K562 (cell line): ENCODE data around the gene MED15. TPM values are rescaled to one million over a fixed set of nuclear protein-coding genes. Genes with fewer than 3 reads are reported as not detected.
A peak's percentile ranks its signal among the peaks of the same experiment; 100 is the strongest.

ENCODE experiments used
- ATAC-seq: fragments of 200-7000 bp; cut with Tn5 transposase; 3 replicates; pipeline ENCODE4 v1.9.1; 2020; ENCODE audit warnings: moderate library complexity
- BruUV-seq: library from RNA; stranded (reverse); fragments of 400-500 nt; replicated peaks from 2 replicates; lab custom pipeline; 2021; lab: Mats Ljungman, UMichigan
- CTCF ChIA-PET: fragments of 300-600 bp; formaldehyde crosslinking; extraction: SDS; loops from one replicate; lab custom pipeline; 2021; ENCODE audit warnings: low intra/inter-chr PET ratio; lab: Yijun Ruan, JAX
- POLR2A ChIA-PET: fragments of 300-600, 350-650 bp; sonication (Branson Sonifier 250); formaldehyde crosslinking; extraction: SDS; loops from one replicate; lab custom pipeline; 2021; ENCODE audit warnings: antibody characterized with exemption, inconsistent platforms; lab: Yijun Ruan, JAX
- DNase-seq, 4 experiments: peaks; one replicate each; pipeline versions ENCODE4 v3.0.0 to v3.0.0-alpha.2; 2011 to 2018; ENCODE audit warnings: low spot score in 3 of 4, mixed read lengths in 3 of 4; ENCODE audit errors: extremely low read depth in 1 of 4
- FAIRE-seq: peaks from 2 replicates; lab custom pipeline; 2011; peaks lifted over from hg19 to GRCh38; lab: Jason Lieb, UNC
- H2AFZ ChIP-seq: 2 replicates; pipeline ENCODE4 v1.6.0; 2011; ENCODE audit warnings: low read depth, low read length, control low read depth, inconsistent platforms
- H3K27ac ChIP-seq: fragments of 200-600 bp; 3 replicates; pipeline ENCODE4 v1.8.0; 2011; ENCODE audit warnings: low read depth, mild to moderate bottlenecking, control low read depth, inconsistent platforms, low read length, moderate library complexity, mixed read lengths; ENCODE audit errors: extremely low read depth
- H3K27me3 ChIP-seq, 2 experiments: fragments of 300-600 bp in 1 of 2; 2 replicates in 1 of 2; 3 replicates in 1 of 2; pipeline versions ENCODE4 v1.6.0 to v1.8.0; 2011; ENCODE audit warnings: inconsistent platforms in 2 of 2, low read length in 2 of 2, mild to moderate bottlenecking in 1 of 2, mixed read lengths in 1 of 2, moderate library complexity in 1 of 2; ENCODE audit not compliant: control insufficient read depth in 2 of 2, insufficient read depth in 2 of 2
- H3K36me3 ChIP-seq: fragments of 300-600 bp; 3 replicates; pipeline ENCODE4 v1.8.0; 2011; ENCODE audit warnings: mild to moderate bottlenecking, low read length, inconsistent platforms; ENCODE audit not compliant: control insufficient read depth, insufficient read depth
- H3K4me1 ChIP-seq, 2 experiments: fragments of 200-600 bp in 1 of 2; replicated peaks in 1 of 2; 2 replicates in 1 of 2; 3 replicates in 1 of 2; pipeline versions ENCODE4 v1.5.1 to v1.8.0; 2011; ENCODE audit warnings: inconsistent platforms in 2 of 2, low read length in 2 of 2, mild to moderate bottlenecking in 1 of 2, mixed read lengths in 1 of 2, moderate library complexity in 1 of 2; ENCODE audit not compliant: control insufficient read depth in 2 of 2, insufficient read depth in 2 of 2
- H3K4me2 ChIP-seq: 2 replicates; pipeline ENCODE4 v1.6.1; 2011; ENCODE audit warnings: low read length, control low read depth, inconsistent platforms, mixed read lengths; ENCODE audit not compliant: insufficient read depth
- H3K4me3 ChIP-seq: fragments of 200-600 bp; sonication (generic), shearing (Covaris generic); 2 replicates; pipeline ENCODE4 v1.5.1; 2016; ENCODE audit warnings: control low read depth, inconsistent platforms
- H3K79me2 ChIP-seq: fragments of 200-600 bp; 3 replicates; pipeline ENCODE4 v1.8.0; 2011; ENCODE audit warnings: low read length, inconsistent platforms; ENCODE audit not compliant: control insufficient read depth, insufficient read depth
- H3K9ac ChIP-seq, 2 experiments: 2 replicates each; pipeline versions ENCODE4 v1.6.0 to v1.6.1; 2011; ENCODE audit warnings: low read depth in 2 of 2, low read length in 2 of 2, control low read depth in 1 of 2, inconsistent platforms in 1 of 2, mild to moderate bottlenecking in 1 of 2, mixed read lengths in 1 of 2; ENCODE audit not compliant: insufficient read depth in 1 of 2
- H3K9me1 ChIP-seq: one replicate; pipeline ENCODE4 v1.6.0; 2011; ENCODE audit warnings: inconsistent platforms, mild to moderate bottlenecking, low read length, moderate library complexity; ENCODE audit not compliant: control insufficient read depth, insufficient read depth
- H3K9me3 ChIP-seq: replicated peaks from 2 replicates; pipeline ENCODE4 v1.5.1; 2011; ENCODE audit warnings: low read depth, low read length, inconsistent platforms; ENCODE audit not compliant: control insufficient read depth, insufficient read depth
- H4K20me1 ChIP-seq: replicated peaks from 2 replicates; pipeline ENCODE4 v1.6.1; 2011; ENCODE audit warnings: low read length, inconsistent platforms, mixed read lengths; ENCODE audit not compliant: control insufficient read depth, insufficient read depth
- E4F1 ChIP-seq: fragments of 250-450 bp; sonication (Bioruptor Pico); IDR thresholded peaks from 2 replicates; pipeline ENCODE4 v1.5.0; 2021; ENCODE audit warnings: mild to moderate bottlenecking, borderline replicate concordance
- RBBP5 ChIP-seq: fragments of 200-600 bp; sonication (generic); IDR thresholded peaks from 2 replicates; pipeline ENCODE4 v1.6.1; 2012; ENCODE audit warnings: borderline replicate concordance, mild to moderate bottlenecking, low read length, control low read depth, inconsistent platforms; ENCODE audit not compliant: insufficient read depth, poor library complexity, severe bottlenecking
- SMAD3 ChIP-seq: fragments of 450-650 bp; formaldehyde crosslinking; conservative IDR thresholded peaks from 2 replicates; pipeline ENCODE4 v1.4.0; 2020; ENCODE audit warnings: mild to moderate bottlenecking
- THAP12 ChIP-seq: fragments of 250-450 bp; sonication (Bioruptor Pico); IDR thresholded peaks from 2 replicates; pipeline ENCODE4 v1.9.0; 2021; ENCODE audit warnings: mild to moderate bottlenecking, inconsistent platforms
- ZNF324 ChIP-seq: fragments of 250-450 bp; sonication (Bioruptor Pico); IDR thresholded peaks from 2 replicates; pipeline ENCODE4 v1.4.0; 2020; ENCODE audit warnings: mild to moderate bottlenecking
- WGBS: fragments of 100-300 bp; shearing (Covaris generic); methylation state at CpG from one replicate; pipeline ENCODE4 v1.1.6; 2016; ENCODE audit warnings: low coverage, mixed read lengths; ENCODE audit not compliant: insufficient coverage; ENCODE audit errors: missing lambda C conversion rate; 5-methylcytosine and 5-hydroxymethylcytosine counted together
- in situ Hi-C: fragments of 300-500 bp; cut with MboI; formaldehyde crosslinking; loops from 4 replicates; pipeline ENCODE4 v1.15.0; 2018; ENCODE audit warnings: inconsistent platforms, mixed read lengths
- intact Hi-C: fragments of 100-400 bp; cut with micrococcal nuclease; formaldehyde crosslinking; loops from 2 replicates; pipeline ENCODE4 v1.14.2; 2022
- polyA plus RNA-seq, 8 experiments: library from polyadenylated mRNA; depleted of rRNA in 4 of 8; stranded (reverse) in 5 of 8; unstranded in 3 of 8; fragments of >200 nt; fragmentation: Nextera tagmentation in 2 of 8; fragmentation: Illumina TruSeq in 1 of 8; extraction: Ambion mirVana in 2 of 8; extraction: Trizol in 1 of 8; gene quantifications; 2 replicates each; pipeline versions ENCODE4 v1.2.1 to v1.2.3, GENCODE V29; 2011 to 2014; ENCODE audit warnings: inconsistent platforms in 1 of 8, missing spikeins in 1 of 8
- total RNA-seq, 7 experiments: library from RNA; depleted of rRNA in 6 of 7; stranded (reverse); fragments of >200 nt in 6 of 7; fragmentation: Illumina TruSeq in 2 of 7; extraction: Trizol in 2 of 7; gene quantifications; 2 replicates each; pipeline versions ENCODE4 v1.2.1 to v1.2.3, GENCODE V29; 2011 to 2021; ENCODE audit warnings: low replicate concordance in 1 of 7
- TF ChIP-seq, protein P1 (sequence below): fragments of 450-650 bp; formaldehyde crosslinking; IDR thresholded peaks from 2 replicates; pipeline ENCODE4 v1.4.0; 2020; ENCODE audit warnings: mild to moderate bottlenecking, mixed read lengths
- TF ChIP-seq, protein P2 (sequence below): sonication (generic); formaldehyde crosslinking; IDR thresholded peaks from 2 replicates; pipeline ENCODE4 v1.8.0; 2022; ENCODE audit warnings: mild to moderate bottlenecking, missing genetic modification reagents

Gene MED15
- total and polyA plus RNA-seq, 9 of the 15 experiments (the other 6 are each of a cell fraction or from before 2014, with no cell fraction given), result 4.0 to 271 (median 60.1) TPM

DNA sequence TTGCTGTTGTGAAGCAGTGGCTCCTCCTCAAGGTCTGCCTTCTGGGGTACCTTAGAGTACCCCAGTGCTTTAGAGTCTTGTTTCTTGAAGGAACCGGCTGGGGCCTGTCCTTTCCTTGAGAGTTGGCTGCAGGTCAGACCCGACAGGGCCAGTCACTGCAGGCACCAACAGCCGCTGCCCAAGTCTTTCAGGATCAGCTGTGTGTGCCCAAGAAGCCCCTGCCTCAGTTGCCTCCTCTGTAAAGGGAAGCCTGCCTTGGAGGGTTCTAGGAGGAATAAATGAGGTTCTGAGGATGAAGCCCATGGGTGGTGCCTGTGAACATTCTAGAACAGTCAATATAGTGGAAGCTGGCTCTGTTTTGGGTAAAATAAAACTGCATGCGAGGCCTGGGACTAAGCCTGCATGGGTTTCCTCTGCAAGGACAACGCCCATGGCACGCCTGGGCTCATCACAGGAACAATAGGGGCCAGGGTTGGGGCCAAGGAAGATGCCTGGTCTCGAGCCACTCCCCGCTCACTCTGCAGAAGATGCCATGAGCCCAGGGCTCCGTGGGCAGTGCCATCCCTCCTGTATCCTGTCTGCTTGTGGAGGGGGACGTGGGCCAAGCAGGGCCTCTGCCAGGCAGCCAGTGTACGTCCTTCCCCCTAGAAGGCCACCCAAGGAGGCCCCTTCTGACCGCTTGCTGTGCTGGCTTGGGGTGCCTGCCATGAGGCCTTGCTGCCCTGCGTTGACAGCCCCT, 81.6 kb downstream of the MED15 start:
- ATAC-seq, result no peak; the same call in 2 of the 3 replicates
- WGBS, result 22% methylated on average over 13 of the region's 13 CpGs
- BruUV-seq, result no TSS peak
- TF ChIP-seq E4F1 (CRISPR knock-in tag), result peak; percentile 25; the same call in 1 of the 2 replicates
- 0 out of 2 replicates have a peak, but pooled peaks have one; percentile 13 for TF ChIP-seq THAP12 (CRISPR knock-in tag)
- TF ChIP-seq RBBP5, result no peak
- TF ChIP-seq, protein P1, sequence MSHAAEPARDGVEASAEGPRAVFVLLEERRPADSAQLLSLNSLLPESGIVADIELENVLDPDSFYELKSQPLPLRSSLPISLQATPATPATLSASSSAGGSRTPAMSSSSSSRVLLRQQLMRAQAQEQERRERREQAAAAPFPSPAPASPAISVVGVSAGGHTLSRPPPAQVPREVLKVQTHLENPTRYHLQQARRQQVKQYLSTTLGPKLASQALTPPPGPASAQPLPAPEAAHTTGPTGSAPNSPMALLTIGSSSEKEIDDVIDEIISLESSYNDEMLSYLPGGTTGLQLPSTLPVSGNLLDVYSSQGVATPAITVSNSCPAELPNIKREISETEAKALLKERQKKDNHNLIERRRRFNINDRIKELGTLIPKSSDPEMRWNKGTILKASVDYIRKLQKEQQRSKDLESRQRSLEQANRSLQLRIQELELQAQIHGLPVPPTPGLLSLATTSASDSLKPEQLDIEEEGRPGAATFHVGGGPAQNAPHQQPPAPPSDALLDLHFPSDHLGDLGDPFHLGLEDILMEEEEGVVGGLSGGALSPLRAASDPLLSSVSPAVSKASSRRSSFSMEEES (CRISPR knock-in tag), result peak; percentile 1; the same call in 1 of the 2 replicates
- TF ChIP-seq, protein P2, sequence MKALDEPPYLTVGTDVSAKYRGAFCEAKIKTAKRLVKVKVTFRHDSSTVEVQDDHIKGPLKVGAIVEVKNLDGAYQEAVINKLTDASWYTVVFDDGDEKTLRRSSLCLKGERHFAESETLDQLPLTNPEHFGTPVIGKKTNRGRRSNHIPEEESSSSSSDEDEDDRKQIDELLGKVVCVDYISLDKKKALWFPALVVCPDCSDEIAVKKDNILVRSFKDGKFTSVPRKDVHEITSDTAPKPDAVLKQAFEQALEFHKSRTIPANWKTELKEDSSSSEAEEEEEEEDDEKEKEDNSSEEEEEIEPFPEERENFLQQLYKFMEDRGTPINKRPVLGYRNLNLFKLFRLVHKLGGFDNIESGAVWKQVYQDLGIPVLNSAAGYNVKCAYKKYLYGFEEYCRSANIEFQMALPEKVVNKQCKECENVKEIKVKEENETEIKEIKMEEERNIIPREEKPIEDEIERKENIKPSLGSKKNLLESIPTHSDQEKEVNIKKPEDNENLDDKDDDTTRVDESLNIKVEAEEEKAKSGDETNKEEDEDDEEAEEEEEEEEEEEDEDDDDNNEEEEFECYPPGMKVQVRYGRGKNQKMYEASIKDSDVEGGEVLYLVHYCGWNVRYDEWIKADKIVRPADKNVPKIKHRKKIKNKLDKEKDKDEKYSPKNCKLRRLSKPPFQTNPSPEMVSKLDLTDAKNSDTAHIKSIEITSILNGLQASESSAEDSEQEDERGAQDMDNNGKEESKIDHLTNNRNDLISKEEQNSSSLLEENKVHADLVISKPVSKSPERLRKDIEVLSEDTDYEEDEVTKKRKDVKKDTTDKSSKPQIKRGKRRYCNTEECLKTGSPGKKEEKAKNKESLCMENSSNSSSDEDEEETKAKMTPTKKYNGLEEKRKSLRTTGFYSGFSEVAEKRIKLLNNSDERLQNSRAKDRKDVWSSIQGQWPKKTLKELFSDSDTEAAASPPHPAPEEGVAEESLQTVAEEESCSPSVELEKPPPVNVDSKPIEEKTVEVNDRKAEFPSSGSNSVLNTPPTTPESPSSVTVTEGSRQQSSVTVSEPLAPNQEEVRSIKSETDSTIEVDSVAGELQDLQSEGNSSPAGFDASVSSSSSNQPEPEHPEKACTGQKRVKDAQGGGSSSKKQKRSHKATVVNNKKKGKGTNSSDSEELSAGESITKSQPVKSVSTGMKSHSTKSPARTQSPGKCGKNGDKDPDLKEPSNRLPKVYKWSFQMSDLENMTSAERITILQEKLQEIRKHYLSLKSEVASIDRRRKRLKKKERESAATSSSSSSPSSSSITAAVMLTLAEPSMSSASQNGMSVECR (CRISPR knock-in tag), result 0 out of 2 replicates have a peak, but pooled peaks have one; percentile 0
- TF ChIP-seq ZNF324 (CRISPR knock-in tag), result peak; percentile 5; the same call in 1 of the 2 replicates
- 0 out of 2 replicates have a peak, but pooled peaks have one; percentile 0 for TF ChIP-seq SMAD3

More for the DNA sequence above, 81.6 kb downstream of the MED15 start:
- Histone ChIP-seq H3K9ac (peak overlapping the region in 1 of 2 experiments; percentile 56; a peak in 2 of 4 replicates), H3K79me2 (no peaks in the 10 kb centered on the region), H3K9me1 (peaks cover 5% of the 10 kb centered on the region), H3K4me2 (no peak overlapping the region), H3K27me3 (peaks cover 26 to 43% of the 10 kb centered on the region in 2 experiments; a peak in 4 of 5 replicates), H3K9me3 (no peaks in the 10 kb centered on the region), H3K27ac (no peak overlapping the region), H3K36me3 (peaks cover 36% of the 10 kb centered on the region; the same call in 2 of the 3 replicates), H3K4me3 (no peak overlapping the region), H3K4me1 (peaks cover 0 to 46% of the 10 kb centered on the region in 2 experiments; a peak in 2 of 5 replicates), H4K20me1 (peaks cover 44% of the 10 kb centered on the region), H2AFZ (no peak overlapping the region)
- CTCF ChIA-PET, result no interaction called here
- FAIRE-seq, result no peak
- intact Hi-C loops, result loop anchor here (5.0 kb wide), 1 partner anchor 172 kb away; no protein-coding TSS in a partner anchor
- DNase-seq, result no peak
- POLR2A ChIA-PET, result interaction anchor here (0.6 to 8.8 kb wide), 8 partner anchors 10 to 160 kb away, joined by 3 to 96 read pairs (median 4); no protein-coding TSS in a partner anchor
- in situ Hi-C loops, result no loop called here
